ENCODE results near the gene JAG1.

Gene JAG1

GRCh38 chr20:10651227-10651990, 22.4 kb downstream of the JAG1 start:
- DNase-seq = no peak

- no peak for DNase-seq
Observed at GRCh38 chr20:10649797-10650160, 24.0 kb downstream of the JAG1 start.

DNA sequence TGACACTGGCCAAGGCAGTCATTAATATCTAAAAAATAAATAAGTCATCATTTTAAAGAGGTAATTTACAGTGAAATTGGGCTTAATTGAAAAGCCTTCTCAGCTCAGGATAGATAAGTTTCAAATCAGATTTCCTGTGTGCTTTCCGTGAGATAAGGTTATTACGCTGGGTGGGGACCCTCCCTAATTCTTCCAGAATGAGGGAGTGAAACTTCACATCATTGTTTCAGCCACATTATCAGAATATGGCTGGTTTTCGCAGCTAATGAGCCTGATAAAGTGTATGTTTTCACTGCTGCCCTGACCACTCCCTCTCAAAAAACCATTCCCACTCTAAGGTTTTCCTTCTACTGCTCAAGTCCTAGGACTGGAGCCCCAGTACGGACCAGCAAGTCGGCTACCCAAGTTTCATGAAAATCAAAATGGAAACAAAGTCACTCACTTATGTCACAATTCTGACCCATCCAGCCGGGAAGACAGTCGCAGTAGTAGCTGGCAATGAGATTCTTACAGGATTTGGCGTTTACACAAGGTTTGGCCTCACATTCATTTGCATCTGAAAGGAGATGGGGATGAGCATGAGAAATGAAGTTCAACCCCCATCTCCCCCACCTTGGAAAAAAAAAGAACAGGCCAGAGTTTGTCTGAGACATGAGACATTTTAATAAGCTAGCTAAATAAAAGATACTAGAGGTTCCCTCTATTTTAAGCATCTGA, 24.6 kb downstream of the JAG1 start:
- no peak for DNase-seq

GRCh38 chr20:10648651-10649050, 25.1 kb downstream of the JAG1 start:
- DNase-seq = peak; percentile 93

GRCh38 chr20:10647909-10648308, 25.9 kb downstream of the JAG1 start:
- no peak for DNase-seq

DNA sequence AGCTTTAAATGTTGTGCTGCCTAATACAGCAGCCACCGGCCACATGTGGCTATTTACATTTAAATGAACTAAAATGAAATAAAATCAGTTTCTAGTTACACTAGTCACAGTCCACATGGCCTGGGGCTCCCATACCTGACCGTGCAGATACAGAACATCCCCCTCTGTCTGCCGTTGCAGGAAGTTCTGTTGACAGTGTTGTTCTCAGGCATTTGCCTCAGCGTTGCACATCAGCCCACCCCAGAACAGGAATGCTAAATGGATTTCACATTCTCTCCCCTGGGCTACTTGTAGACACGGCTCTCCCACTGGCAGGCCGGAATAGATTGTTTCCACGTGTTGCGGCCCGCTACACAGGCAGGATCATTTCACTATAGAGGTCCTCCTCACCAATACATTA, 26.3 kb downstream of the JAG1 start:
- no peak for DNase-seq

DNA sequence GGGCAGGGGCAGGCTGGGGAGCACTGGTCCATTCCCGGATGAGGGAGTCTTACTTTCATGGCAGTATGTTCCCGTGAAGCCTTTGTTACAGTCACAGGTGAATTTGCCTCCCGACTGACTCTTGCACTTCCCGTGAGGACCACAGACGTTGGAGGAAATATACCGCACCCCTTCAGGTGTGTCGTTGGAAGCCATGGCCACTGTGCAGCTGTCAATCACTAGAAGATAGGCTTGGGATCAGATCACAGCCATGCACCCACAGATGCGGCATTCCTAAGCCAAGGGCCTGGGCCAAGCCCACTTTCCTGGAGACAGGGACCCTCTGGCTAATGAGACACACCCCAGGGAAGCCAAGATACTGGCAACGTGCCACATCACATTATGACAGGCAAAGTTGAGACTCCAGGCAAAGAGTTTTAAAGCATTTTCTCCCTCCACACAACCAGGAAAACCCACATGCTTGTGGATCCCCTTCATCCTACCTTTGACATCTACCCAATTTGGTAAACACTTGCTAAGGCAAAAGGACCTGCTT, 26.8 kb downstream of the JAG1 start:
- no peak for DNase-seq

DNA sequence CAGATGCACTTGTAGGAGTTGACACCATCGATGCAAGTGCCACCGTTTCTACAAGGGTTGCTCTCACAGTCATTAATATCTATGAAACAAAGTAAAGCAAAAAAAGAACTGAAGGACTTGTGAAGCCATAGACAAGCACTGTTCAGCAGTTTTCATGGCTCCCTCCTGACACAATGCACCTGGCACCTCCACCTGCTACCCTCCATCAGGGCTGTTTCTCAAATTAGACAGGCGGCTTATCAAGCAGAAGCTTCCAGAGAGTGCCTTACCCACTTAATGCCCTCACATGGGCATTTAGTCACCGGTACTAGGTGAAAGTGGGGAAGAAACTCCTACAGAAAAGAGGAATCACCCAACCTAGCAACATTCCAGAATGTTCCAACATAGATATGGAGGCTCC, 27.8 kb downstream of the JAG1 start:
- no peak for DNase-seq

GRCh38 chr20:10645205-10645570, 28.6 kb downstream of the JAG1 start:
- no peak for DNase-seq

DNA sequence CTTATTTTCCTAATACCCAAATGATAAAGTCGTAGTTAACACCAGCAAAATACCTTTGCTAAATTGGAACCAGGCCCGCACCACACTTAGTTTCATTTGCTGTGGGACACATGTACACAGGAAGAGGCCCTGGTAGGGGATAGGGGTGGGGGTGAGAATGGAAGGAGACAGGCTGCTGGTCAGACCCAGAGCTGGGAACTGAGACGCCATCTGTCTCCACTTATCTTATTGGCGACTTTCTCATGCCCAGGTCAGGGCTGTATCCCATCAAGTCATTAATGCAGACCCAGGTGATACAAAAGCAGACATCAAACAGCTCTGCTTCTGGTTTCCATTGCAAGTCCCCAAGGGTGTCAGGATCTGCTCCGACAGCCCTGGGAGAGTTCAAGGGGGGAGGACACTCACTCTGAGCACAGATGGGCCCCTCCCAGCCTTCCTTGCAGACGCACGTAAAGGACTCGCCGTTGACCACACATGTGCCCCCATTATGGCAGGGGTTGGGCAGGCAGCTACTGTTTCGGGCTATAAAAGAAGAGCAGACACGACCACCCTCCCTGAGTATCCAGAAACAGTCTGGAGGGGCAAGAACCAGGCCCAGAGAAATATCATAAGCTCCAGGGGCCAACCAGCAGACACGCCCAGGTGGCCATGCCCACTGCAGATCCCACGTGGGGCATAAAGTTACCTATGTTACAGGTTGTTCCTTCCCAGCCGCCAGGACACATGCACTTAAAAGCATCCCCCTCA, 29.2 kb downstream of the JAG1 start:
- DNase-seq = no peak

GRCh38 chr20:10643560-10643873, 30.3 kb downstream of the JAG1 start:
- DNase-seq = no peak

DNA sequence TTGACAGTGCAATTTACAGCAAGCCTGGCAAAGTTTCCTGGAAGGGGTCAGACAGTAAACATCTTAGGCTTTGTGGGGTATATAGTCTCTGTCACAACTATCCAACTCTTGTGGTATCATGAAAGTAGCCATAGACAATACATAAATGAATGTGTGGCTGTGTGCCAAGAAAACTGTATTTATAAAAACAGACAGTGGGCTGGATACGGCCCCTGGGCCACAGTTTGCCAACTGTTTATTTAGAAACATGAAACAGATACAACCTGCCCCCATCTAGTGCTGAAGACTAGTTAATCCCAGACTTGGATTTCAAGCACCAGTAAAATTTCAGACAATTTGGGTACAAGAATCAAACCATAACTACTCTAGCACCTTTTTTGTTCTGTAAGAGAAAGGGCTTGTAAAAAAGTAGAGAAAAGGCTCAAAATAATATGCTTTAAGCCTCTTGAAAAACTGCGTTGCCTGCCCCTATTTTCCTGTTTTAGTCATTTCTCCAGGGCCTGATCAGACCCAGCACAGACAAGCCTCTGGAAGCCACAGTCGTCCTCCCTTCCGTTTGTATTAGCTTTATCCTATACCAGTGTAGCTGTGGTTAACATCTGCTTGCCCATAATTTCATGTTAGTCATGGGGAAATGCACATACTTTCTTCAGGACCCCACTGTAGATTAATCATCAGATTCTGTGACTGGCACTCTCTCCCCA, 30.8 kb downstream of the JAG1 start:
- no peak for DNase-seq

GRCh38 chr20:10641893-10642292, 31.9 kb downstream of the JAG1 start:
- DNase-seq = no peak

DNA sequence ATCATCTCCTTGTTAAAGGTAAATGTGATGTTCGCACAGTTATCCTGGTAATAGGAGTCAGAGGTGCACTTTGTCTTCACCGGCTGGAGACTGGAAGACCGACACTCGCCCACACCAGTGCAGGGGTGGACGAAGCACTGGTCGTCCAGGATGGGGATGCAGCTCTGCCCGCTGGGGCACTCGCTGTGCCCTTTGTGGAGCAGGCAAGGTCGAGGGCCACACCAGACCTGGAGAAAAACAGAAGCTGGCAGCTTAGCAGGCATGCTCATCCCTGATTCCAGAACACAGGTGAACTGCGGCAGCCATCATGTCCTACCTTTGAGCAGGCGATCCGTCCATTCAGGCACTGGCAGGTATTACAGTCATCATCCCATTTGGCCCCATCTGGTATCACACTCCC, 32.3 kb downstream of the JAG1 start:
- DNase-seq = no peak

DNA sequence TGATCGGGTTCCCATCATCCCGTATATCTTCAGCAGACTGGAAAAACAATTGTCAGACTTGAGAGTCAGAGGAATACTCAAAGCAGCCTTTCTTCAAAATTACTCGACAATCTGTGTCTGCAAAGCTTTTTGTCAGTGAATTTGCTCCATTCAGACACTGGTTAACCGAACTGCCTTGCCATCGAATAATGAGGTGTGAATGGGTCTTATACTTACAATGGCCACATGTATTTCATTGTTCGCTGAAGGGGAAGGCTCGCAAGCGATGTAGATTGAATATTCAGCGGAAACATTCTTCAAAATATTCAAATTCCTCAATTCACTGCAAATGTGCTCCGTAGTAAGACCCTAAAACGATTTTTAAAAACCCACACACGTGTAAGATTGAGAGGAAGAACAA, 32.9 kb downstream of the JAG1 start:
- DNase-seq = no peak

- no peak for DNase-seq
Observed at GRCh38 chr20:10639737-10640556, 33.9 kb downstream of the JAG1 start.

GRCh38 chr20:10639077-10639736, 34.6 kb downstream of the JAG1 start:
- no peak for DNase-seq

- DNase-seq = no peak
Observed at GRCh38 chr20:10637563-10637962, 36.2 kb downstream of the JAG1 start.

- DNase-seq = no peak
Observed at GRCh38 chr20:10637031-10637559, 36.7 kb downstream of the JAG1 start.

GRCh38 chr20:10636326-10636818, 37.4 kb downstream of the JAG1 start:
- DNase-seq = no peak

DNA sequence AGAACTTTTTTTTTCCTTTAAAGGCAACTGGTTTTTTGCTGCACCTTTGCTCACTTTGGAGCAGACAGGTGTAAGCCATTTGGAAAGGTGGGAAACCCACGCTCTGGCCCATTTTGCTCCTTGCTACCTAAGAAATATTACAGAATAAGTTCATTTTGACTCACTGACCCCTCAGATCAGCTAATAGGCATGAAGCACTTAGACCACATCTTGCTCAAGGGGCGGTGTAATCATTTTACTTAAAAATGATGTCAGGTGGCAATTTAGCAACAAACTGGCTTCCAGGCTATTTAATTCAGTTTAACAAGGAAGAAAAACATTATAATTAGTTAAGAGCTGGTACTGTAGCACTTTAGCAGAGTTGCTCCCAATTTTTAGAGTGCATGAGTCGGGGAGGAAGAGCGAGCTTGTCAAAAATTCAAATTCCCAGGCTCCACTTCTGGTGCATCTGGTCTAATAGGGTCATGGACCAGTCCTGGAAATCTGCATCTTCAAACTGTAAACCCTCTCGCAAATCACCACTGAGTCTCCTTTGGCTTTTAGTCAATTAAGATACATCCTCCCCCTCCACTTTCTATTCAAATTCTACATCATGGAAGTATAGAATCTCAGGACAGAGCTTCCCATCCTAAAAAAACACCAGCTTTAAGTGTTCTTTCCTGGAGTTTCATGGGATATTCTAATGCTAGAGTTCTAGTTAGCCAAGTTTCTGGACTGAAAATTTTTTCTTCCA, 38.2 kb downstream of the JAG1 start:
- no peak for DNase-seq

Data from amniotic stem cell (primary cell).